GM23248 (cell line): Measurements from ENCODE around the gene GSC2.

Source experiments
- EZH2 ChIP-seq: fragments of 200-600 bp; sonication (generic); IDR thresholded peaks from 2 replicates; pipeline ENCODE4 v1.6.1; 2018; ENCODE audit warnings: antibody characterized with exemption, mild to moderate bottlenecking; ENCODE audit not compliant: insufficient read depth, poor library complexity, severe bottlenecking
- EZH2phosphoT487 ChIP-seq: fragments of 200-600 bp; sonication (generic); IDR thresholded peaks from 2 replicates; pipeline ENCODE4 v1.6.1; 2018; ENCODE audit warnings: antibody characterized with exemption, moderate library complexity, mild to moderate bottlenecking, low read depth; ENCODE audit not compliant: insufficient read depth

DNA sequence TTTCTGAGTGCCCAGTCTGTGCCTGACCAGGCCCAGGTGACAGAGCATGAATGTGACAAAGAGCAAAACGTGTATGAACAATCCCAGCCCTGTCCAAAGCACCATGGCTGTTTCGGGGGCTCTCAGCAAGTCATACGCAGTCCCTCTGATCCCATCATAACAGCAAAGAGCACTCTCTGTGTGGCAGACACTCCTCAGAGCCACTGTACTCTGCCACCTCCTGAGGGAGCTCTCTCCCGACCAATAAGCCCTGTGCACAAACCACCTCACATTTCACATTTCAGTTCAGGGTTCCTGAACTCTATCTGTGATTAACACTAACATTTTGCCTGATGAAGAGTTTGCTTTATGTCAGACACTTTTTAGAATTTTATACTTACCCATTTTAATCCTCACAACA, 34.5 kb downstream of the GSC2 start:
- TF ChIP-seq EZH2phosphoT487 (no peak), EZH2 (no peak)
